Subcutaneous adipose tissue (tissue), 4 donors: ENCODE results near the gene TRIP12. TPM values are rescaled to one million over a fixed set of nuclear protein-coding genes. Genes with fewer than 3 reads are reported as not detected.

Experiments used
- total RNA-seq, 4 donors: library from RNA; depleted of rRNA; stranded (reverse); fragments of >200 nt; gene quantifications; one replicate each; pipeline ENCODE4 v1.1.0, GENCODE V29; 2016
- TF ChIP-seq, protein P1 (sequence below): fragments of 450-650 bp; IDR thresholded peaks from one replicate; pipeline ENCODE4 v1.5.1; 2016; ENCODE audit warnings: low read depth, mild to moderate bottlenecking, control low read depth, antibody characterized with exemption, moderate library complexity

TRIP12 gene
- total RNA-seq, 4 donors from 2014 or later = 202 to 249 (median 216) TPM

DNA sequence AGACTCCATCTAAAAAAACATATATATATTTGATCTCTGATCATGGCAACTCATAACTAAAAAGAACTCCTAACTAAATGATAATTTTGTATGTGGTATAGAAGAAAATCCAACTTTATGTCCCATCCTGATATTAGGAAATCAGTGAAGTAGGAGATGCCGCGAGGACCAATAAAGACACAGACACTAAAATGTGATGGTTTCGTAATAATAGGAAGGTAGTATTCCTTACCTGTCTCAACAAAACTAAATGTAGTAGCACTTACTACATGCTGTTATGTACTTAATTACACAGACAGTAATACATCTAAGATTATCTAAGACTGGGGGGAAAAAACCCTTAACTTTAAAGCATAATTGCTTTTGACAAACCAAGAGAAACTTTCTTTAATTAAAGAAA, 63.5 kb downstream of the TRIP12 start:
- TF ChIP-seq, protein P1, sequence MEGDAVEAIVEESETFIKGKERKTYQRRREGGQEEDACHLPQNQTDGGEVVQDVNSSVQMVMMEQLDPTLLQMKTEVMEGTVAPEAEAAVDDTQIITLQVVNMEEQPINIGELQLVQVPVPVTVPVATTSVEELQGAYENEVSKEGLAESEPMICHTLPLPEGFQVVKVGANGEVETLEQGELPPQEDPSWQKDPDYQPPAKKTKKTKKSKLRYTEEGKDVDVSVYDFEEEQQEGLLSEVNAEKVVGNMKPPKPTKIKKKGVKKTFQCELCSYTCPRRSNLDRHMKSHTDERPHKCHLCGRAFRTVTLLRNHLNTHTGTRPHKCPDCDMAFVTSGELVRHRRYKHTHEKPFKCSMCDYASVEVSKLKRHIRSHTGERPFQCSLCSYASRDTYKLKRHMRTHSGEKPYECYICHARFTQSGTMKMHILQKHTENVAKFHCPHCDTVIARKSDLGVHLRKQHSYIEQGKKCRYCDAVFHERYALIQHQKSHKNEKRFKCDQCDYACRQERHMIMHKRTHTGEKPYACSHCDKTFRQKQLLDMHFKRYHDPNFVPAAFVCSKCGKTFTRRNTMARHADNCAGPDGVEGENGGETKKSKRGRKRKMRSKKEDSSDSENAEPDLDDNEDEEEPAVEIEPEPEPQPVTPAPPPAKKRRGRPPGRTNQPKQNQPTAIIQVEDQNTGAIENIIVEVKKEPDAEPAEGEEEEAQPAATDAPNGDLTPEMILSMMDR = no peak

DNA sequence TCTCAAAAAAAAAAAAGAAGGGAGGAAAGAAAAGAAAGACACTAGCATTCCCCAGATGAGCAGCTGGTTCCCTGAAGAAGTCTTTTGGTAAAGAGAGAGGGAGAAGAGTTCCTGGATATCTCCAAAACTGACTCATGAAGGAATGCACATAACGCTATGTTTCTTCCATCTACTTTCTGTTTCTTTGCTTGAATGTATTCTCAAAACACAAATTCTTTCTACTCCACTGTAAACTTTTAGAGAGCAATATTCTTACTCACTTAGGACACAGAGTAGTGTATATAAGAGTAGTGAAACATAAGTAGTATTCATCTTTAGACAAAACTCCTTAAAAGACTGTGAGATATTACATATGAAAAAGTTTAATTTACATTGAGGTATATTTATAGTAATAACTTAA, 64.2 kb downstream of the TRIP12 start:
- TF ChIP-seq, protein P1 = no peak

DNA sequence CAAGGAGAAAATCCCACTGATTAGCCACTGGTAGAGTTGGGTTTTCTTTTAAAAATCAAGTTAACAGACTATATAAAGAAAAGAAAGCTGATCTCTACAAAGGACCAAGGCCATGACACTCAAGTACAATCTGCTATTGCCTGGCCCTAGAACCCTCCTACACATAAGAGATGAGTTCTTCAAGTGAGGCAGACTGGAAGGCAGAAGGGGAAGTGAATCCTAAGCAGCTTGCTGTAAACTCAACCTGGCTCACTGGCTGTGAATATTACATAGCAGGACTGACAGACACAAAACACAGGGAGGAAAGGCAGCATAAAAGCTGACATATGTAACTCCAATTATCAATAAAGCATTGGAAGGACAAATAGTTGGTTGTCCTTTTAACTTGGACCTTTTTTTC, 65.4 kb downstream of the TRIP12 start:
- TF ChIP-seq, protein P1 = no peak

DNA sequence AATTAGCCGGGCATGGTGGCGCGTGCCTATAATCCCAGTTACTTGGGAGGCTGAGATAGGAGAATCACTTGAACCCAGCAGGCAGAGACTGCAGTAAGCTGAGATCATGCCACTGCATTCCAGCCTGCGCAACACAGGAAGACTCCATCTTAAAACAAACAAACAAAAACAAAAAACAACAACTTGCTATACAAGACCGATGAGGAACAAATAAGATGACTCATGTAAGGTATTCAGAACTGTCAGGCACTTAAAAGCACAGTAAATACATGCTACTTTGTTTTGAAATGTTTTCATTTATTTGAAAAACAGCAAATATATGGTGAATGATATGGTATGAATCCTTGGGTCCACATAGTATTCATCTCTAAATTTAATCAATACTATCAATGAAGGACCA, 66.7 kb downstream of the TRIP12 start:
- TF ChIP-seq, protein P1 = no peak

DNA sequence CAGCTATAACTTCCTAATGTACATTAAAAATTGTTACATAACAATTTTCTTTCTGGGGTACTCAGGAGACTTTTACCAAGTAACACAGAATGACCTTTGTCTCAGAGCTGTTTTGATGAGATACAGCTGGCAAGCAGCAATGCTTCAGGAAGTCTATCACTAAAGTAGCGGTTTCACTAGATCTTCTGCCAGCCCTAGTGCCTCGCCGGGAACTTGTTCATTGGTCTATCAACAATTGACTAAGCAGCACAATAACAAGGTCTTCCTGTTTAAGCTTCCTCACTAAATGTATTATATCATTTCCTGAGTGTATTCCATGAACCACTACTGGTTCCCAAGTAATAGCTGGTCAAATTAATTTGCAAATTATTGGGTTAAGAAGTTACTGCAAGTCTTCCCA, 69.2 kb downstream of the TRIP12 start:
- TF ChIP-seq, protein P1 = no peak

DNA sequence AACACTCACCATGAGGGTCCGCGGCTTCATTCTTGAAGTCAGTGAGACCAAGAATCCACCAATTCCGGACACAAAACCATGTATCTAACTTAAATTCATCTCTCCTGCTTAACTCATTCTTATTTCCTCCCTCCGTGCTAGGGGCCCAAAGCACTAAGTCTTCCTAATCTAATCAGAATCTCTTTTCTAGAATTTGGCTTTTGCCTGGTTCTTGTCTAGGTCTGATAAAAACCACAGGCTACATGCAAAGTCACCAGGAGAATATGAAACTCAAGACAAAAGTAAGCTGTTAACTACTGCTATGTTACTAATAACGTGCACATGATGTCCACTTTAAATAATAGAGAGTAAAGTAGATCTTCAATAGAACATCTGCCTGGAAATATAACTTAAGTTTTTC, 69.9 kb downstream of the TRIP12 start:
- TF ChIP-seq, protein P1 = no peak

DNA sequence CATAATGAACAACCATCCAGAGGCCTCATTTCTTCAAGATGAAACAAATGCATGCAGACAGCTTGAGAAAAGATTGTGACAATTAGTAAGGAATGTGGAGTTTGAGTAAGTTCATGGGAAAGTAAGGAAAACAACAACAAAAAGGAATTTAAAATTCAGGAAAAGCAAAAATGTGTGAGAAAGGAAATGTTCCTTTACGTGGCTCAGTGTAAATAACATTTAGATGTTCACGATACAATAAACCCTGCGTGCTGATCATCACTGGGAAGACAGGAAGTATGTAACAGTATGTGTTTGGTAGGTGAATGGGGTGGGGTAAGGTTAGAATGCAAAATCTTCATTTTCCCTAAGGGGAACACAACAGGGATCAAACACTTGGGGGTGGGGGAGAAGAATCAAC, 72.7 kb downstream of the TRIP12 start:
- TF ChIP-seq, protein P1 = no peak

DNA sequence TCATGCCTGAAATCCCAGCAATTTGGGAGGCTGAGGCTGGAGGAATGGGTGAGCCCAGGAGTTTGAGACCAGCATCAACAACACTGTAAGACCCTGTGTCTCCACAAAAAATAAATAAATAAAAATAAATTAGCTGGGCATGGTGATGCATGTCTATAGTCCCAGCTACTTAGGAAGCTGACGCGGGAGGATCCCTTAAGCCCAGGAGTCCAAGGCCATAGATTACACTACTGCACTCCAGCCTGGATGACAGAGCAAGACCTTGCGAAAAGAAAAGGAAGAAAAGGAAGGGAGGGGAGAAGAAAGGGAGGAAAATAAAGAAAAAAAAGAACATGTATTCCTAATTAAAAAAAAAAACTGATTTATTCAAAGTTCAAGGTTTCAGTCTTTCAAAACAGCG, 78.2 kb downstream of the TRIP12 start:
- TF ChIP-seq, protein P1 = no peak
